Heart left ventricle (tissue), 16 donors: Measurements from ENCODE around the gene ACAA1. TPM values are rescaled to one million over a fixed set of nuclear protein-coding genes. Genes with fewer than 3 reads are reported as not detected.
"Not testable (repeated sequence)": the region's sequence is repeated elsewhere in the genome, so short reads cannot be mapped to it uniquely, and the experiment has no call there.

Source experiments
- ATAC-seq, 4 donors: fragments of 200-7000 bp; cut with Tn5 transposase; one replicate each; pipeline ENCODE4 v1.9.1; 2020 to 2022; ENCODE audit warnings: moderate library complexity in 4 of 4, mild to moderate bottlenecking in 3 of 4, moderate number of reproducible peaks in 1 of 4
- DNase-seq, 5 donors: peaks; one replicate each; pipeline ENCODE4 v3.0.0-alpha.2; 2020
- H3K27ac ChIP-seq, 12 donors: fragments of 200-600 bp; sonication (generic) in 4 of 12; one replicate each; pipeline versions ENCODE4 v1.5.0 to v1.8.0; 2016 to 2022; ENCODE audit warnings: mild to moderate bottlenecking in 2 of 12
- H3K27me3 ChIP-seq, 9 donors: fragments of 200-600 bp; sonication (generic) in 2 of 9; one replicate each; pipeline versions ENCODE4 v1.5.1 to v1.8.0; 2016 to 2022; ENCODE audit warnings: mild to moderate bottlenecking in 3 of 9
- H3K36me3 ChIP-seq, 9 donors: fragments of 200-600 bp; sonication (generic) in 2 of 9; one replicate each; pipeline versions ENCODE4 v1.5.0 to v1.8.0; 2018 to 2022; ENCODE audit warnings: mild to moderate bottlenecking in 2 of 9
- H3K4me1 ChIP-seq, 12 donors: fragments of 200-600 bp; sonication (generic) in 4 of 12; one replicate each; pipeline versions ENCODE4 v1.5.0 to v1.8.0; 2016 to 2022; ENCODE audit warnings: mild to moderate bottlenecking in 3 of 12
- H3K4me3 ChIP-seq, 12 donors: fragments of 200-600 bp; sonication (generic) in 4 of 12; one replicate each; pipeline versions ENCODE4 v1.5.0 to v1.8.0; 2017 to 2022; ENCODE audit warnings: mild to moderate bottlenecking in 9 of 12, moderate library complexity in 4 of 12
- H3K9me3 ChIP-seq, 12 donors: fragments of 200-600 bp; sonication (generic) in 4 of 12; one replicate each; pipeline versions ENCODE4 v1.5.0 to v1.8.0; 2016 to 2022; ENCODE audit warnings: mild to moderate bottlenecking in 1 of 12
- POLR2A ChIP-seq, 2 donors: fragments of 450-650 bp; IDR thresholded peaks; one replicate each; pipeline ENCODE4 v1.6.1; 2017; ENCODE audit warnings: antibody characterized with exemption in 2 of 2, mild to moderate bottlenecking in 2 of 2, moderate library complexity in 2 of 2
- WGBS, 4 donors: extraction: QIAGEN DNeasy Blood & Tissue Kit in 2 of 4; methylation state at CpG; one replicate each; pipeline versions ENCODE4 v1.1.5 to v1.1.7; 2013 to 2018; 5-methylcytosine and 5-hydroxymethylcytosine counted together
- intact Hi-C, 10 donors: fragments of 100-400 bp; cut with DNase I; formaldehyde crosslinking; loops; one replicate each; pipeline versions ENCODE4 v1.11.1 to v1.14.2; 2022
- polyA plus RNA-seq, 2 donors: library from polyadenylated mRNA; stranded (reverse); fragments of 200-250 nt; gene quantifications; one replicate each; pipeline ENCODE4 v1.2.3, GENCODE V29; 2013
- total RNA-seq, 9 donors: library from RNA; depleted of rRNA in 2 of 9; stranded (reverse); fragments of >200 nt in 2 of 9; fragmentation: NEBNext Ultra II Directional in 3 of 9; extraction: Animal tissue kit (Norgen Biotek cat#: 25700) in 3 of 9; gene quantifications; one replicate each; pipeline versions ENCODE4 v1.1.0 to v1.2.4, GENCODE V29; 2016 to 2023
- TF ChIP-seq, protein P1 (sequence below), 12 donors: fragments of 200-600 bp; sonication (generic) in 4 of 12; IDR thresholded peaks; one replicate each; pipeline versions ENCODE4 v1.5.0 to v1.8.0; 2018 to 2022; ENCODE audit warnings: antibody characterized with exemption in 12 of 12, mild to moderate bottlenecking in 5 of 12
- donor health status: ischemic (EF 13 %, LVEDD 7.1; RV severe dilation, severe dysfunction).
- donor health status: healthy with polysubstance abuse.
- donor health status: DM: no; HTN: yes; CAD: no.
- donor health status: DM: no; HTN: no; CAD: no.
- donor health status: ischemic (EF 25% LVEDD 6.9; RV normal size, moderate dysfunction).
- donor health status: ischemic (EF 25% LVEDD 5.7; RV mildly dilated, moderate dysfunction).
- donor health status: healthy.
- donor health status: DM: yes; HTN: yes; CAD: no.
- donor health status: ischemic (EF 35%, LVEDD 5.7; RV mildly dilated, moderate dysfunction).
- donor health status: nonischemic (EF 11% LVEDD 7.7; RV severe dilation, severe dysfunction).
- donor health status: DM: yes; HTN: yes; CAD: no.
- donor health status: PGD.
- donor health status: ischemic (EF 29% LVEDD 5.4; RV normal size, mild dysfunction).
- donor health status: nonischemic (EF 23%, LVEDD 6.1; RV moderate dilation, normal function).

ACAA1 gene
- total and polyA plus RNA-seq, 11 donors = 62.7 to 139 (median 105) TPM

DNA sequence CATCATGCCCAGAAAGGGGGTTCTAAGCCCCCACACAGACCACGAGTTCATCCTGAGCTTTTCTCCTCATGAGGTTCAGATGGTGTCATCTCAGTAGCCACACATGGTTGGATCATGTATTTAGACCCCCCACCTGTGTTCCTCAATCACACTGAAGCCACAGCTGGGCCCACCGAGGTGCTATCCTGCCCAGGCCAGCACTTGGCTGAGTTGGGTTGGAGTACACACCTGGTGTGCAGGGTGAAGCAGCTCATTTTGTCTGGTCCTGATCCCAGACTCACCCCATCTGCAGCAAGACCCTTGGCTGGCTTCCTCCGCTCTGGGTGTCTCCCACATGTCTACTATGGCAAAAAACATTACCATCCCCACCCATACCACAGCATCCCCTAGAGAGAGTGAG, 41.9 kb downstream of the ACAA1 start:
- no peak for TF ChIP-seq POLR2A (IDR thresholded peaks at IDR 0.05)
- TF ChIP-seq, protein P1, sequence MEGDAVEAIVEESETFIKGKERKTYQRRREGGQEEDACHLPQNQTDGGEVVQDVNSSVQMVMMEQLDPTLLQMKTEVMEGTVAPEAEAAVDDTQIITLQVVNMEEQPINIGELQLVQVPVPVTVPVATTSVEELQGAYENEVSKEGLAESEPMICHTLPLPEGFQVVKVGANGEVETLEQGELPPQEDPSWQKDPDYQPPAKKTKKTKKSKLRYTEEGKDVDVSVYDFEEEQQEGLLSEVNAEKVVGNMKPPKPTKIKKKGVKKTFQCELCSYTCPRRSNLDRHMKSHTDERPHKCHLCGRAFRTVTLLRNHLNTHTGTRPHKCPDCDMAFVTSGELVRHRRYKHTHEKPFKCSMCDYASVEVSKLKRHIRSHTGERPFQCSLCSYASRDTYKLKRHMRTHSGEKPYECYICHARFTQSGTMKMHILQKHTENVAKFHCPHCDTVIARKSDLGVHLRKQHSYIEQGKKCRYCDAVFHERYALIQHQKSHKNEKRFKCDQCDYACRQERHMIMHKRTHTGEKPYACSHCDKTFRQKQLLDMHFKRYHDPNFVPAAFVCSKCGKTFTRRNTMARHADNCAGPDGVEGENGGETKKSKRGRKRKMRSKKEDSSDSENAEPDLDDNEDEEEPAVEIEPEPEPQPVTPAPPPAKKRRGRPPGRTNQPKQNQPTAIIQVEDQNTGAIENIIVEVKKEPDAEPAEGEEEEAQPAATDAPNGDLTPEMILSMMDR (IDR thresholded peaks at IDR 0.05) = no peak
- Histone ChIP-seq H3K4me1 (no peaks in the 10 kb centered on the region), H3K27ac (no peak overlapping the region), H3K9me3 (no peaks in the 10 kb centered on the region), H3K4me3 (no peak overlapping the region), H3K27me3 (peaks cover 0 to 4% (median 0%) of the 10 kb centered on the region in 9 donors), H3K36me3 (no peaks in the 10 kb centered on the region)
- DNase-seq (no peak), ATAC-seq (no peak)
- 86 to 93% (median 87%) methylated on average over 1 to 3 of the region's 3 CpGs for WGBS, 4 donors
- intact Hi-C loops = no loop called here

DNA sequence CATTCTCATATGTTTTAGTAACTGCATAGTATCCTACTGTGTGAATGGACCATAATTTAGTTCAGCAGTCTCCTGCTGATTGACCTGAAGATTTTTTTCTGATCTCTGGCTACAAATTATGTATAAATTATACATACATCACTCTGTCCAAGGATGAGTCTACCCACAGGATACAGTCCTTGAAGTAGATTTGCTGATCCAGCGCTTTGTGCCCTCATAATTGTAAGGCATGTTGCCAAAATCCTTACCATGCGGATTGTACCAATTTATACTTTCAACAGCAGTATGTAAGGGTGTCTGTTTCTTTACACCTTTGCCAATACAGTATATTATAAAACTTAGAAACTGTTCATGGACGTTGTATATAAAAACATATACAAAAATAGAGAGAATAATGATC, 46.5 kb downstream of the ACAA1 start:
- DNase-seq (no peak), ATAC-seq (no peak)
- H3K4me3 ChIP-seq = no peak overlapping the region
- no peaks in the 10 kb centered on the region for H3K36me3 ChIP-seq
- peaks cover 0 to 3% (median 0%) of the 10 kb centered on the region in 12 donors for H3K4me1 ChIP-seq
- H3K9me3 ChIP-seq = peaks cover 0 to 2% (median 0%) of the 10 kb centered on the region in 12 donors
- no peaks in the 10 kb centered on the region for H3K27me3 ChIP-seq
- no peak overlapping the region for H3K27ac ChIP-seq
- 75 to 87% (median 85%) methylated on average over 3 of the region's 3 CpGs for WGBS, 4 donors
- TF ChIP-seq, protein P1 (IDR thresholded peaks at IDR 0.05) = no peak
- TF ChIP-seq POLR2A (IDR thresholded peaks at IDR 0.05) = no peak
- intact Hi-C loops = no loop called here

DNA sequence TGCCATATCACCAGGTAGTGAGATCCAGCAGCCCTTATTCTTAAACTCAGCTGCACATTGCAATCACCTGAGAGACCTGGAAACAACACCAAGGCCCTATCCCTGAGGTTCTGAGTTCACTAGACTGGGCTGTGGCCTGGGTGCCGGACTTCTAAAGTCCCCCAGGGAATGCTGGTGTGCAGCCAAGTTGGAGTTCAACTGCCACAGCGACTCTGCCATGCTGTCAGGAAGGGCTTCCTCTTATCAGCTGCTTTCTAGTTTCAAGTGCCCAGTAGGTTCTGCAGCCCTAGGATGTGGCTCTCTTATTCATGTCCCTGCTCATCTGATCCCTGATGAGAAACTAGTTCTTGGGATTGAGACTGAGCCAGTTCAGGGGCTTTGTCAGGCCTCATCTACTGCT, 47.8 kb downstream of the ACAA1 start:
- 39 to 71% (median 43%) methylated on average over 2 of the region's 2 CpGs for WGBS, 4 donors
- no peaks in the 10 kb centered on the region for H3K27me3 ChIP-seq
- ATAC-seq = peak in 3 of 4 donors; percentile 15 to 65 (median 50)
- peak in 1 of 5 donors; percentile 52 for DNase-seq
- intact Hi-C loops = no loop called here
- H3K4me3 ChIP-seq = no peak overlapping the region
- TF ChIP-seq POLR2A (IDR thresholded peaks at IDR 0.05) = no peak
- TF ChIP-seq, protein P1 (IDR thresholded peaks at IDR 0.05) = no peak
- no peaks in the 10 kb centered on the region for H3K36me3 ChIP-seq
- peaks cover 0 to 15% (median 0%) of the 10 kb centered on the region in 12 donors for H3K9me3 ChIP-seq
- H3K4me1 ChIP-seq = peaks cover 0 to 3% (median 0%) of the 10 kb centered on the region in 12 donors
- no peak overlapping the region for H3K27ac ChIP-seq

DNA sequence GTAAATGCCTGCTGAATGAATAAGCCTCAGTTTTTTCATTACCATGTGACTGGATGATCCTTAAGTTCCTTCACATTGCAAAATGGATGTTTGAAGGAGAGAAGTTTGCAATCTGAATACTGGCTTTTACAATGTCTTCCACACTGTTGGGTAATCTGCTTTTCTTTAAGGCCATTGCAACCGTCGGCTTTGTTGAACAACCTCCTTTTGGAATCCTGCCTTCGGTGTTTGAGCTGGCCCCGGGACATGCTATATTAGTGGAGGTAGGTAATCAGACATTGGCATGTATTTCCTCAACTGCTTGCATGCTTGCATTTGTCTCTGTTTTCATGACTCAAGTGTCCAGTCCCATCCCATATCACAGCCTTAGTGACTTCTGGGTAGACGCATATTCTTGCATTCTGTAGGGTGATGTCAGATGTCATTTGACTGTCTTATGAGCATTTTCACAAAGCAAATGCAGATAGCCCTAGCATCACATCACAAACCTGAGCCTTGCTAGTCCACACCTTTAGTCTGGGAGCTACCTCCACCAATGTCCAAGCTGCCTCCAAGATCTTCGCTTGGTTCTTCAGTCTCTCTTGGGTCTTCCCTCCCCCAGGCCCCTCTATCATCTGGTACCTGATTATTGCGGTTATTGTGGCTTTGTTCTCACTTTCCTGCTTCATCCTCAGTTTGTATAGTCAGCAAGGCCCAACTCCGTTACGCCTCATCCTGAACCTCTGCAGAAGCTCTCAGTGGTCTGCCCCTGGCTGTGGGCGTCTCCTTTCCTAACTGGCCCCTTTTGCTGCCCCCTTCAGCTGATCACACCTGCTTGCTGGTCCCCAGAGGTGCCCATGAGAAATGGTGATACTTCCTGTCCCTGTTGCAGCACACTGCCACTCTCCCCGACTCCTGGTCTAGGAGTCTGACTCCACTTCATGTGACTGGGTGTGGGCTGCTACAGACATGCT, 48.5 kb downstream of the ACAA1 start:
- peaks cover 0 to 3% (median 0%) of the 10 kb centered on the region in 12 donors for H3K4me1 ChIP-seq
- WGBS, 4 donors = 90 to 95% (median 92%) methylated on average over 11 of the region's 11 CpGs

DNA sequence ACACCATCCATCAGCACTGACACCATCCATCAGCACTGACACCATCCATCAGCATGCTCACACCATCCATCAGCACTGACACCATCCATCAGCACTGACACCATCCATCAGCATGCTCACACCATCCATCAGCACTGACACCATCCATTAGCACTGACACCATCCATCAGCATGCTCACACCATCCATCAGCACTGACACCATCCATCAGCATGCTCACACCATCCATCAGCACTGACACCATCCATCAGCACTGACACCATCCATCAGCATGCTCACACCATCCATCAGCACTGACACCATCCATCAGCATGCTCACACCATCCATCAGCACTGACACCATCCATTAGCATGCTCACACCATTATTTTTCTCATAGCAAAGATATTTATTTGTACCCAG, 49.6 kb downstream of the ACAA1 start:
- H3K27ac ChIP-seq, H3K4me1 ChIP-seq, H3K4me3 ChIP-seq, H3K27me3 ChIP-seq, DNase-seq, intact Hi-C loops, ATAC-seq, H3K36me3 ChIP-seq: not testable (repeated sequence)
- peaks cover 0 to 25% (median 0%) of the 10 kb centered on the region in 12 donors for H3K9me3 ChIP-seq

More for the DNA sequence above, 48.5 kb downstream of the ACAA1 start:
- Histone ChIP-seq H3K27me3 (no peaks in the 10 kb centered on the region), H3K9me3 (peaks cover 0 to 22% (median 0%) of the 10 kb centered on the region in 12 donors), H3K4me3 (no peak overlapping the region), H3K27ac (no peak overlapping the region), H3K36me3 (no peaks in the 10 kb centered on the region)
- TF ChIP-seq, protein P1 (IDR thresholded peaks at IDR 0.05) = no peak
- intact Hi-C loops = no loop called here
- ATAC-seq = peak in 1 of 4 donors; percentile 12
- no peak for DNase-seq
